B cell (primary cell): ENCODE results near the gene TMEM201. TPM values are rescaled to one million over a fixed set of nuclear protein-coding genes. Genes with fewer than 3 reads are reported as not detected.

ENCODE experiments used
- ATAC-seq: fragments of 200-7000 bp; cut with Tn5 transposase; one replicate; pipeline ENCODE4 v1.10.0; 2021; ENCODE audit warnings: low read depth, mild to moderate bottlenecking, moderate number of reproducible peaks, moderate library complexity
- CTCF ChIA-PET: fragments of 350-600 bp; sonication (Branson Sonifier 250); formaldehyde crosslinking; loops from one replicate; lab custom pipeline; 2021; ENCODE audit warnings: antibody characterized with exemption, inconsistent platforms; lab: Charles Lee
- POLR2A ChIA-PET: fragments of 350-600 bp; sonication (Branson Sonifier 250); formaldehyde crosslinking; loops from one replicate; lab custom pipeline; 2021; ENCODE audit warnings: antibody characterized with exemption; lab: Charles Lee
- DNase-seq: peaks from one replicate; pipeline ENCODE4 v3.0.0; 2013
- H2AFZ ChIP-seq: 2 replicates; pipeline ENCODE4 v1.6.1; 2012; ENCODE audit warnings: mild to moderate bottlenecking, low read depth, low read length; ENCODE audit not compliant: insufficient read depth, poor library complexity, severe bottlenecking
- H3K27ac ChIP-seq, 2 donors: 1 replicate in 1 of 2; 2 replicates in 1 of 2; pipeline ENCODE4 v1.5.1; 2012 to 2013; ENCODE audit warnings: low read length in 2 of 2, mild to moderate bottlenecking in 2 of 2, moderate library complexity in 1 of 2
- H3K27me3 ChIP-seq, 4 experiments: fragments of 200-600 bp in 1 of 4; sonication (generic) in 1 of 4; replicated peaks in 1 of 4; 1 replicate in 2 of 4; 2 replicates in 2 of 4; pipeline versions ENCODE4 v1.6.1 to v1.7.0; 2013 to 2016; ENCODE audit warnings: low read length in 3 of 4, mild to moderate bottlenecking in 2 of 4, mixed read lengths in 1 of 4, moderate library complexity in 1 of 4; ENCODE audit not compliant: insufficient read depth in 4 of 4, control insufficient read depth in 3 of 4; ENCODE audit errors: control extremely low read depth in 1 of 4
- H3K36me3 ChIP-seq, 2 experiments: replicated peaks in 1 of 2; 1 replicate in 1 of 2; 2 replicates in 1 of 2; pipeline versions ENCODE4 v1.6.1 to v1.7.1; 2013; ENCODE audit warnings: low read length in 1 of 2; ENCODE audit not compliant: insufficient read depth in 2 of 2, control insufficient read depth in 1 of 2; ENCODE audit errors: control extremely low read depth in 1 of 2, extremely low read depth in 1 of 2
- H3K4me1 ChIP-seq, 2 donors: fragments of 200-600 bp in 1 of 2; sonication (generic) in 1 of 2; 1 replicate in 1 of 2; 2 replicates in 1 of 2; pipeline versions ENCODE4 v1.5.1 to v1.6.1; 2013 to 2017; ENCODE audit warnings: low read length in 2 of 2; ENCODE audit not compliant: control insufficient read depth in 2 of 2, insufficient read depth in 2 of 2
- H3K4me2 ChIP-seq: replicated peaks from 2 replicates; pipeline ENCODE3; 2012; ENCODE audit warnings: mild to moderate bottlenecking, low read depth, low read length; ENCODE audit not compliant: poor library complexity, severe bottlenecking
- H3K4me3 ChIP-seq, 5 experiments: fragments of 200-600 bp in 1 of 5; sonication (generic) in 1 of 5; 1 replicate in 3 of 5; 2 replicates in 2 of 5; pipeline versions ENCODE4 v1.5.1 to v1.7.0; 2011 to 2016; ENCODE audit warnings: low read length in 4 of 5, mild to moderate bottlenecking in 4 of 5, low read depth in 2 of 5, control low read depth in 1 of 5, moderate library complexity in 1 of 5; ENCODE audit not compliant: insufficient read depth in 1 of 5; ENCODE audit errors: control extremely low read depth in 1 of 5, extremely low read depth in 1 of 5
- H3K79me2 ChIP-seq: fragments of 200-600 bp; sonication (generic); one replicate; pipeline ENCODE4 v1.6.0; 2016; ENCODE audit warnings: low read length; ENCODE audit not compliant: control insufficient read depth, insufficient read depth
- H3K9ac ChIP-seq: fragments of 200-600 bp; sonication (generic); 2 replicates; pipeline ENCODE4 v1.6.1; 2017; ENCODE audit warnings: mild to moderate bottlenecking, low read length, moderate library complexity
- H3K9me3 ChIP-seq, 3 donors: one replicate each; pipeline versions ENCODE4 v1.6.1 to v1.7.1; 2013; ENCODE audit warnings: low read length in 2 of 3; ENCODE audit not compliant: control insufficient read depth in 2 of 3, insufficient read depth in 1 of 3; ENCODE audit errors: control extremely low read depth in 1 of 3
- H4K20me1 ChIP-seq: 2 replicates; pipeline ENCODE4 v1.6.0; 2012; ENCODE audit warnings: mild to moderate bottlenecking, low read length; ENCODE audit not compliant: insufficient read depth, control insufficient read depth, poor library complexity, severe bottlenecking
- H3K27ac Mint-ChIP-seq: one replicate; pipeline ENCODE4 v1.8.0; 2021; ENCODE audit warnings: mixed read lengths
- H3K27me3 Mint-ChIP-seq: one replicate; pipeline ENCODE4 v1.8.0; 2021; ENCODE audit warnings: mixed read lengths
- H3K4me1 Mint-ChIP-seq: one replicate; pipeline ENCODE4 v1.8.0; 2021; ENCODE audit warnings: mixed read lengths
- H3K4me3 Mint-ChIP-seq: one replicate; pipeline ENCODE4 v1.8.0; 2021; ENCODE audit warnings: mixed read lengths
- H3K9me3 Mint-ChIP-seq: one replicate; pipeline ENCODE4 v1.8.0; 2022; ENCODE audit warnings: mixed read lengths; ENCODE audit not compliant: insufficient read depth
- EZH2 ChIP-seq: IDR thresholded peaks from 2 replicates; pipeline ENCODE4 v1.6.1; 2012; ENCODE audit warnings: borderline replicate concordance, low read depth, mild to moderate bottlenecking, moderate library complexity, low read length; ENCODE audit not compliant: insufficient read depth, poor library complexity, severe bottlenecking
- WGBS: methylation state at CpG from one replicate; pipeline ENCODE4 v1.1.5; 2013; ENCODE audit warnings: missing lambda C conversion rate; ENCODE audit not compliant: insufficient coverage; 5-methylcytosine and 5-hydroxymethylcytosine counted together
- intact Hi-C: fragments of 100-400 bp; cut with micrococcal nuclease; formaldehyde crosslinking; loops from one replicate; pipeline ENCODE4 v1.10.0; 2022
- polyA minus RNA-seq: library from RNA; depleted of rRNA, polyadenylated mRNA; stranded (reverse); fragments of >200 nt; gene quantifications from 2 replicates; pipeline ENCODE4 v1.2.3, GENCODE V29; 2012
- polyA plus RNA-seq: library from polyadenylated mRNA; depleted of rRNA; stranded (reverse); fragments of >200 nt; gene quantifications from 2 replicates; pipeline ENCODE4 v1.2.3, GENCODE V29; 2012
- total RNA-seq, 2 donors: library from RNA; stranded (reverse); fragments of 120-200 nt in 1 of 2; gene quantifications; 1 replicate in 1 of 2; 2 replicates in 1 of 2; pipeline versions ENCODE4 v1.2.3 to v1.2.4, GENCODE V29; 2013 to 2022
- TF ChIP-seq, protein P1 (sequence below): fragments of 200-600 bp; IDR thresholded peaks from one replicate; pipeline ENCODE4 v1.8.0; 2022; ENCODE audit warnings: antibody characterized with exemption, mild to moderate bottlenecking

TMEM201 gene, protein sequence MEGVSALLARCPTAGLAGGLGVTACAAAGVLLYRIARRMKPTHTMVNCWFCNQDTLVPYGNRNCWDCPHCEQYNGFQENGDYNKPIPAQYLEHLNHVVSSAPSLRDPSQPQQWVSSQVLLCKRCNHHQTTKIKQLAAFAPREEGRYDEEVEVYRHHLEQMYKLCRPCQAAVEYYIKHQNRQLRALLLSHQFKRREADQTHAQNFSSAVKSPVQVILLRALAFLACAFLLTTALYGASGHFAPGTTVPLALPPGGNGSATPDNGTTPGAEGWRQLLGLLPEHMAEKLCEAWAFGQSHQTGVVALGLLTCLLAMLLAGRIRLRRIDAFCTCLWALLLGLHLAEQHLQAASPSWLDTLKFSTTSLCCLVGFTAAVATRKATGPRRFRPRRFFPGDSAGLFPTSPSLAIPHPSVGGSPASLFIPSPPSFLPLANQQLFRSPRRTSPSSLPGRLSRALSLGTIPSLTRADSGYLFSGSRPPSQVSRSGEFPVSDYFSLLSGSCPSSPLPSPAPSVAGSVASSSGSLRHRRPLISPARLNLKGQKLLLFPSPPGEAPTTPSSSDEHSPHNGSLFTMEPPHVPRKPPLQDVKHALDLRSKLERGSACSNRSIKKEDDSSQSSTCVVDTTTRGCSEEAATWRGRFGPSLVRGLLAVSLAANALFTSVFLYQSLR
- 9.1 and 11.2 TPM in 2 replicates for total RNA-seq
- total RNA-seq (2013), result 1.4 TPM
- polyA plus RNA-seq, result 6.5 and 6.6 TPM in 2 replicates
- 3.3 and 8.9 TPM in 2 replicates for polyA minus RNA-seq

DNA sequence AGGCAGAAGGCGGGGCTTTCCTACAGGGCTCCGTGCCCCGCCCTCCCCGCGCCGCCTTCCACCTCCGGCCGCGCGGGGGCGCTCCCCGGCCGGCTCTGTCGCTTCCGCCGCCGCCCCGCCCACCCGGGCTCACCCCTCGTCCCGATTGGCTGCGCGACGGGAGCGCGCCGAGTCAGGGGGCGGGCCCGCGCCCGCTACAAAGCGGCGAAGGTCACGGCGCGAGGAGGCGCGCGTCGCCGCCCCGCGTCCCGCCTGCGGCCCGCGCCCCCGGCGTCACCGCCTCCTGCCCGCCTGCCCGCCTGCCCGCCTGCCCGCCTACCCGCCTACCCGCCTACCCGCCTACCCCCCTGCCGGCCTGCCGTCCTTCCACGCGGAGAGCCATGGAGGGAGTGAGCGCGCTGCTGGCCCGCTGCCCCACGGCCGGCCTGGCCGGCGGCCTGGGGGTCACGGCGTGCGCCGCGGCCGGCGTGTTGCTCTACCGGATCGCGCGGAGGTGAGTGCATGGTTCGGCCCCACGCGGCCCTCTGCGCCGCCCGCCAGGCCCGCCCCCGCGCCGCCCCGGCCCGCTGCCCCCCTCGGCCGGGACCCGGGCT, at the start of gene TMEM201:
TSS of gene TMEM201 (plus strand) at position 361 of the 593 bp plus-strand sequence. CDS start at position 381, 20 bp downstream.
- CTCF ChIA-PET, result interaction anchor here (0.8 to 1.6 kb wide), 7 partner anchors 25 to 288 kb away, joined by 3 to 5 read pairs (median 3); no protein-coding TSS in a partner anchor
- WGBS, result under 1% methylated on average over 94 of the region's 94 CpGs
- intact Hi-C loops, result loop anchor here (1.0 to 10.0 kb wide), 8 partner anchors 38 to 1106 kb away; partner anchors contain the start of genes CTNNBIP1, LZIC, NMNAT1 and SLC25A33
- Histone ChIP-seq H3K27ac (peak within 1 kb of the TSS in 1 of 2 donors; percentile 6), H2AFZ (peak within 1 kb of the TSS; percentile 84), H3K4me2 (peak within 1 kb of the TSS; percentile 97), H3K79me2 (peaks cover 43% of the 10 kb centered on the region), H3K9me3 (no peaks in the 10 kb centered on the region), H3K36me3 (no peaks in the 10 kb centered on the region), H3K4me3 (peak within 1 kb of the TSS; percentile 33 to 62 (median 58)), H3K27me3 (no peaks in the 10 kb centered on the region), H4K20me1 (peaks cover 21% of the 10 kb centered on the region), H3K9ac (peak within 1 kb of the TSS; percentile 70), H3K4me1 (peaks cover 33 to 42% of the 10 kb centered on the region in 2 donors)
- Mint-ChIP-seq H3K4me1 (peaks cover 38% of the 10 kb centered on the region), H3K27ac (peak within 1 kb of the TSS; percentile 82), H3K27me3 (no peaks in the 10 kb centered on the region), H3K4me3 (peak within 1 kb of the TSS; percentile 91), H3K9me3 (no peaks in the 10 kb centered on the region)
- TF ChIP-seq, protein P1, sequence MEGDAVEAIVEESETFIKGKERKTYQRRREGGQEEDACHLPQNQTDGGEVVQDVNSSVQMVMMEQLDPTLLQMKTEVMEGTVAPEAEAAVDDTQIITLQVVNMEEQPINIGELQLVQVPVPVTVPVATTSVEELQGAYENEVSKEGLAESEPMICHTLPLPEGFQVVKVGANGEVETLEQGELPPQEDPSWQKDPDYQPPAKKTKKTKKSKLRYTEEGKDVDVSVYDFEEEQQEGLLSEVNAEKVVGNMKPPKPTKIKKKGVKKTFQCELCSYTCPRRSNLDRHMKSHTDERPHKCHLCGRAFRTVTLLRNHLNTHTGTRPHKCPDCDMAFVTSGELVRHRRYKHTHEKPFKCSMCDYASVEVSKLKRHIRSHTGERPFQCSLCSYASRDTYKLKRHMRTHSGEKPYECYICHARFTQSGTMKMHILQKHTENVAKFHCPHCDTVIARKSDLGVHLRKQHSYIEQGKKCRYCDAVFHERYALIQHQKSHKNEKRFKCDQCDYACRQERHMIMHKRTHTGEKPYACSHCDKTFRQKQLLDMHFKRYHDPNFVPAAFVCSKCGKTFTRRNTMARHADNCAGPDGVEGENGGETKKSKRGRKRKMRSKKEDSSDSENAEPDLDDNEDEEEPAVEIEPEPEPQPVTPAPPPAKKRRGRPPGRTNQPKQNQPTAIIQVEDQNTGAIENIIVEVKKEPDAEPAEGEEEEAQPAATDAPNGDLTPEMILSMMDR, result peak; percentile 80
- no peak for TF ChIP-seq EZH2
- DNase-seq, result peak; percentile 96
- POLR2A ChIA-PET, result interaction anchor here (1.0 kb wide), 1 partner anchor 26 kb away, joined by 3 read pairs; no protein-coding TSS in a partner anchor
- peak; percentile 91 for ATAC-seq
